Liver (tissue), 3 donors: ENCODE data around the gene PTP4A1.

ENCODE experiments used
- ATF3 ChIP-seq: IDR thresholded peaks from 2 replicates; pipeline ENCODE4 v1.6.1; 2016; ENCODE audit warnings: antibody characterized with exemption
- CTCF ChIP-seq: fragments of 150-350 bp; IDR thresholded peaks from 2 replicates; pipeline ENCODE4 v1.5.1; 2017; ENCODE audit warnings: improper control_type of control experiment, low read depth, low read length; ENCODE audit not compliant: missing input control
- JUND ChIP-seq, 2 donors: IDR thresholded peaks; 2 replicates each; pipeline ENCODE4 v1.6.1; 2016; ENCODE audit warnings: antibody characterized with exemption in 2 of 2
- MAX ChIP-seq: IDR thresholded peaks from 2 replicates; pipeline ENCODE4 v1.6.1; 2016; ENCODE audit warnings: antibody characterized with exemption
- NR2F2 ChIP-seq: IDR thresholded peaks from 2 replicates; pipeline ENCODE4 v1.6.1; 2016; ENCODE audit warnings: antibody characterized with exemption
- RAD21 ChIP-seq, 2 donors: IDR thresholded peaks; 2 replicates each; pipeline ENCODE4 v1.6.1; 2016; ENCODE audit warnings: antibody characterized with exemption in 2 of 2, mild to moderate bottlenecking in 2 of 2
- REST ChIP-seq: IDR thresholded peaks from 2 replicates; pipeline ENCODE4 v1.6.1; 2016; ENCODE audit warnings: antibody characterized with exemption, mild to moderate bottlenecking
- SP1 ChIP-seq: IDR thresholded peaks from 2 replicates; pipeline ENCODE4 v1.6.1; 2018; ENCODE audit warnings: antibody characterized with exemption, mild to moderate bottlenecking
- TAF1 ChIP-seq: conservative IDR thresholded peaks from 2 replicates; pipeline ENCODE4 v1.6.1; 2016; ENCODE audit warnings: antibody characterized with exemption, mild to moderate bottlenecking
- ZBTB33 ChIP-seq: IDR thresholded peaks from 2 replicates; pipeline ENCODE4 v1.6.1; 2016; ENCODE audit warnings: antibody characterized with exemption
- donor health status: healthy.
- donor health status: healthy.

- TF ChIP-seq CTCF (no peak), ATF3 (peak; percentile 95), RAD21 (IDR thresholded peaks at IDR 0.05) (peak; percentile 45 to 49), TAF1 (no peak), NR2F2 (peak; percentile 11), SP1 (no peak), MAX (peak; percentile 21), REST (peak; percentile 56), JUND (IDR thresholded peaks at IDR 0.05) (peak; percentile 83 to 90), ZBTB33 (peak; percentile 50)
Observed at GRCh38 chr6:63571361-63572043, 778 bp upstream of the PTP4A1 start.
